Endothelial cell of umbilical vein (primary cell): ENCODE results near the gene RWDD2A. TPM values are rescaled to one million over a fixed set of nuclear protein-coding genes. Genes with fewer than 3 reads are reported as not detected.

Source experiments
- BruUV-seq: library from RNA; stranded (reverse); fragments of 400-500 nt; replicated peaks from 2 replicates; lab custom pipeline; 2021; lab: Mats Ljungman, UMichigan
- CTCF ChIA-PET: fragments of 300-600, 350-600 bp; sonication (Branson Sonifier 250); formaldehyde crosslinking; loops from one replicate; lab custom pipeline; 2021; ENCODE audit warnings: antibody characterized with exemption, inconsistent platforms; lab: Charles Lee
- POLR2A ChIA-PET: fragments of 300-600, 350-600 bp; sonication (Branson Sonifier 250); formaldehyde crosslinking; loops from one replicate; lab custom pipeline; 2021; ENCODE audit warnings: antibody characterized with exemption, inconsistent platforms; lab: Charles Lee
- DNase-seq: peaks from one replicate; pipeline ENCODE4 v3.0.0-alpha.2; 2011; ENCODE audit warnings: low read depth, low spot score
- FAIRE-seq: peaks from 2 replicates; lab custom pipeline; 2011; peaks lifted over from hg19 to GRCh38; lab: Jason Lieb, UNC
- H2AFZ ChIP-seq: 2 replicates; pipeline ENCODE4 v1.6.0; 2012; ENCODE audit warnings: low read depth, low read length, control low read depth, inconsistent platforms
- H3K27ac ChIP-seq: 2 replicates; pipeline ENCODE4 v1.5.1; 2011; ENCODE audit warnings: low read depth, mild to moderate bottlenecking, control low read depth, low read length, moderate library complexity; ENCODE audit not compliant: insufficient read depth
- H3K27me3 ChIP-seq, 2 experiments: 2 replicates each; pipeline versions ENCODE4 v1.6.0 to v1.6.1; 2011; ENCODE audit warnings: low read length in 2 of 2, mixed read lengths in 1 of 2; ENCODE audit not compliant: control insufficient read depth in 2 of 2, insufficient read depth in 2 of 2
- H3K36me3 ChIP-seq, 2 experiments: 2 replicates in 1 of 2; 3 replicates in 1 of 2; pipeline ENCODE4 v1.5.1; 2011; ENCODE audit warnings: low read length in 2 of 2, mild to moderate bottlenecking in 1 of 2, moderate library complexity in 1 of 2; ENCODE audit not compliant: control insufficient read depth in 2 of 2, insufficient read depth in 2 of 2; ENCODE audit errors: extremely low read depth in 1 of 2
- H3K4me1 ChIP-seq: 3 replicates; pipeline ENCODE4 v1.5.1; 2011; ENCODE audit warnings: mild to moderate bottlenecking, low read length; ENCODE audit not compliant: control insufficient read depth, insufficient read depth; ENCODE audit errors: extremely low read depth
- H3K4me2 ChIP-seq: 2 replicates; pipeline ENCODE4 v1.6.1; 2011; ENCODE audit warnings: low read length, control low read depth, mixed read lengths; ENCODE audit not compliant: insufficient read depth
- H3K4me3 ChIP-seq, 3 experiments: fragments of 200-600 bp in 1 of 3; sonication (generic), shearing (Covaris generic) in 1 of 3; replicated peaks in 1 of 3; 2 replicates each; pipeline ENCODE4 v1.5.1; 2011 to 2016; ENCODE audit warnings: control low read depth in 3 of 3, low read length in 3 of 3, mild to moderate bottlenecking in 2 of 3, inconsistent platforms in 1 of 3, low read depth in 1 of 3, moderate library complexity in 1 of 3; ENCODE audit not compliant: insufficient read depth in 1 of 3
- H3K79me2 ChIP-seq: 2 replicates; pipeline ENCODE4 v1.6.0; 2012; ENCODE audit warnings: low read length, inconsistent platforms; ENCODE audit not compliant: control insufficient read depth, insufficient read depth
- H3K9ac ChIP-seq: replicated peaks from 2 replicates; pipeline ENCODE3; 2011; ENCODE audit warnings: low read length, control low read depth; ENCODE audit not compliant: insufficient read depth; ENCODE audit errors: extremely low read depth
- H3K9me1 ChIP-seq: replicated peaks from 3 replicates; pipeline ENCODE4 v1.6.0; 2011; ENCODE audit warnings: mild to moderate bottlenecking, low read length; ENCODE audit not compliant: control insufficient read depth, insufficient read depth; ENCODE audit errors: extremely low read depth
- H3K9me3 ChIP-seq: replicated peaks from 2 replicates; pipeline ENCODE4 v1.5.1; 2012; ENCODE audit warnings: low read length, inconsistent platforms; ENCODE audit not compliant: control insufficient read depth, insufficient read depth
- H4K20me1 ChIP-seq: replicated peaks from 2 replicates; pipeline ENCODE3; 2011; ENCODE audit warnings: mild to moderate bottlenecking, low read length; ENCODE audit not compliant: control insufficient read depth, insufficient read depth; ENCODE audit errors: extremely low read depth
- CTCF ChIP-seq, 2 donors: IDR thresholded peaks; 1 replicate in 1 of 2; 2 replicates in 1 of 2; pipeline ENCODE4 v1.5.1; 2011; ENCODE audit warnings: low read length in 2 of 2, mild to moderate bottlenecking in 2 of 2, moderate library complexity in 2 of 2, control low read depth in 1 of 2, inconsistent platforms in 1 of 2, low read depth in 1 of 2; ENCODE audit not compliant: insufficient read depth in 1 of 2; ENCODE audit errors: extremely low read depth in 1 of 2
- EZH2 ChIP-seq: IDR thresholded peaks from 2 replicates; pipeline ENCODE4 v1.6.1; 2012; ENCODE audit warnings: borderline replicate concordance, low read depth, mild to moderate bottlenecking, moderate library complexity, low read length, inconsistent platforms; ENCODE audit not compliant: severe bottlenecking
- FOS ChIP-seq: IDR thresholded peaks from 2 replicates; pipeline ENCODE4 v1.6.1; 2011; ENCODE audit warnings: mild to moderate bottlenecking, low read length, moderate library complexity, borderline replicate concordance; ENCODE audit not compliant: insufficient read depth
- MAX ChIP-seq: IDR thresholded peaks from 2 replicates; pipeline ENCODE4 v1.6.1; 2011; ENCODE audit not compliant: insufficient read depth, insufficient read length
- MYC ChIP-seq: IDR thresholded peaks from one replicate; pipeline ENCODE4 v1.6.1; 2011; ENCODE audit warnings: mild to moderate bottlenecking, low read depth, low read length
- POLR2A ChIP-seq: IDR thresholded peaks from 2 replicates; pipeline ENCODE4 v1.6.1; 2012; ENCODE audit warnings: low read depth, mild to moderate bottlenecking, control low read depth, low read length
- POLR2AphosphoS5 ChIP-seq: IDR thresholded peaks from 2 replicates; pipeline ENCODE4 v1.6.1; 2012; ENCODE audit warnings: low read depth, mild to moderate bottlenecking, control low read depth, low read length, moderate library complexity; ENCODE audit not compliant: insufficient read depth
- dilution Hi-C: fragments of 300-500 bp; cut with MboI; formaldehyde crosslinking; loops from one replicate; pipeline ENCODE4 v1.15.0; 2019; ENCODE audit warnings: low sequenced_read_pairs; ENCODE audit not compliant: extremely low pct_ligation_motif_present
- intact Hi-C: fragments of 100-400 bp; cut with micrococcal nuclease; formaldehyde crosslinking; loops from one replicate; pipeline ENCODE4 v1.10.0; 2022
- polyA plus RNA-seq, 4 experiments: library from polyadenylated mRNA; depleted of rRNA in 3 of 4; stranded (reverse) in 3 of 4; unstranded in 1 of 4; fragments of >200 nt; gene quantifications; 2 replicates each; pipeline versions ENCODE4 v1.2.1 to v1.2.3, GENCODE V29; 2011 to 2012; ENCODE audit warnings: missing spikeins in 1 of 4
- total RNA-seq: library from RNA; stranded (reverse); gene quantifications from 2 replicates; pipeline ENCODE4 v1.2.3, GENCODE V29; 2021

Gene RWDD2A
- total and polyA plus RNA-seq, 2 donors (not counting 3 experiments of a cell fraction or from before 2014, with no cell fraction given): 3.2 to 4.5 TPM

- H3K27me3 ChIP-seq: no peaks in the 10 kb centered on the region
- no peak overlapping the region for H3K27ac ChIP-seq
- dilution Hi-C loops: no loop called here
- H3K9me1 ChIP-seq: no peaks in the 10 kb centered on the region
- no peaks in the 10 kb centered on the region for H3K9me3 ChIP-seq
- no peak overlapping the region for H2AFZ ChIP-seq
- FAIRE-seq (no peak), DNase-seq (no peak)
- H4K20me1 ChIP-seq: no peaks in the 10 kb centered on the region
- intact Hi-C loops: no loop called here
- H3K79me2 ChIP-seq: no peaks in the 10 kb centered on the region
- no peak overlapping the region for H3K4me3 ChIP-seq
- BruUV-seq: no TSS peak
- H3K9ac ChIP-seq: no peak overlapping the region
- ChIA-PET CTCF (no interaction called here), POLR2A (no interaction called here)
- H3K4me2 ChIP-seq: no peak overlapping the region
- no peak for TF ChIP-seq CTCF (IDR thresholded peaks at IDR 0.05; ENCODE audit: extremely low read depth in 1 of 2, insufficient read depth in 1 of 2, low read depth in 1 of 2, low read length in 2 of 2)
- TF ChIP-seq POLR2AphosphoS5: no peak
- no peak for TF ChIP-seq POLR2A
- TF ChIP-seq MYC: no peak
- no peak for TF ChIP-seq MAX
- no peak for TF ChIP-seq FOS
- no peaks in the 10 kb centered on the region for H3K36me3 ChIP-seq
- H3K4me1 ChIP-seq: no peaks in the 10 kb centered on the region
These were observed 42.0 kb upstream of the RWDD2A start for GRCh38 chr6:83151114-83151513.

GRCh38 chr6:83152913-83153312 is 40.2 kb upstream of the RWDD2A start:
- CTCF ChIA-PET: interaction anchor here (1.1 kb wide), 1 partner anchor 87 kb away, joined by 4 read pairs; the partner anchor contains the start of gene UBE3D
- Histone ChIP-seq H3K9ac (no peak overlapping the region), H3K4me2 (no peak overlapping the region), H3K79me2 (no peaks in the 10 kb centered on the region), H3K27me3 (no peaks in the 10 kb centered on the region), H3K9me3 (no peaks in the 10 kb centered on the region), H3K4me3 (no peak overlapping the region), H3K4me1 (no peaks in the 10 kb centered on the region), H3K27ac (no peak overlapping the region), H3K9me1 (no peaks in the 10 kb centered on the region), H2AFZ (no peak overlapping the region), H4K20me1 (no peaks in the 10 kb centered on the region), H3K36me3 (no peaks in the 10 kb centered on the region)
- intact Hi-C loops (no loop called here), dilution Hi-C loops (no loop called here)
- FAIRE-seq: peak; percentile 64
- no peak for TF ChIP-seq EZH2
- TF ChIP-seq POLR2AphosphoS5: no peak
- no peak for TF ChIP-seq POLR2A
- TF ChIP-seq MYC: no peak
- peak; percentile 47 for DNase-seq
- POLR2A ChIA-PET: no interaction called here
- no TSS peak for BruUV-seq
